ENCODE results near the gene DTNB. TPM values are rescaled to one million over a fixed set of nuclear protein-coding genes. Genes with fewer than 3 reads are reported as not detected.

DTNB gene
- total and polyA plus RNA-seq, 2 of the 4 experiments (the other 2 are of a cell fraction) = 3.8 to 5.3 TPM

GRCh38 chr2:25398534-25398933 is 274.8 kb downstream of the DTNB start:
- ATAC-seq (ENCODE audit: low read depth) = no peak
- no CpG with 5 or more reads among the region's 4 CpGs for WGBS, 2 experiments (ENCODE audit: extremely low coverage in 2 of 2, insufficient read length in 1 of 2)
- H3K27ac ChIP-seq (ENCODE audit: insufficient read depth, low read length) = no peak overlapping the region

More at GRCh38 chr2:25398534-25398933, 274.8 kb downstream of the DTNB start:
- no peak overlapping the region for H4K8ac ChIP-seq (ENCODE audit: low read depth in 2 of 2, low read length in 2 of 2)
- no peak overlapping the region for H2BK15ac ChIP-seq (ENCODE audit: low read depth, low read length)
- H3K4me1 ChIP-seq (ENCODE audit: control insufficient read depth, insufficient read depth, low read length) = peaks cover 2% of the 10 kb centered on the region; the same call in 1 of the 2 replicates
- H3K4me3 ChIP-seq (ENCODE audit: insufficient read depth, low read depth, low read length) = no peak overlapping the region
- no peak overlapping the region for H3K4ac ChIP-seq (ENCODE audit: low read depth, low read length)
- no peak overlapping the region for H2AFZ ChIP-seq (replicated peaks; ENCODE audit: low read length, poor library complexity)
- no peak overlapping the region for H2AK9ac ChIP-seq (replicated peaks; ENCODE audit: low read depth, low read length, poor library complexity)
- no peak overlapping the region for H3K14ac ChIP-seq (replicated peaks; ENCODE audit: low read depth, low read length)
- H2BK120ac ChIP-seq (ENCODE audit: low read depth, low read length) = no peak overlapping the region
- ChIA-PET CTCF (interaction anchor here (0.7 kb wide), 1 partner anchor 15 kb away, joined by 3 read pairs; no protein-coding TSS in a partner anchor), POLR2A (ENCODE audit: unreplicated experiment) (no interaction called here)
- no peak overlapping the region for H3K18ac ChIP-seq (ENCODE audit: low read depth, low read length)
- no peak overlapping the region for H3K23ac ChIP-seq (ENCODE audit: low read depth, low read length)
- in situ Hi-C loops (cut with MboI; ENCODE audit: low sequenced_read_pairs) = no loop called here
- H4K5ac ChIP-seq (ENCODE audit: low read depth, low read length) = no peak overlapping the region
- H4K91ac ChIP-seq (ENCODE audit: insufficient read depth, low read depth, low read length) = no peak overlapping the region
- H2BK5ac ChIP-seq (ENCODE audit: low read depth, low read length, poor library complexity, severe bottlenecking) = no peak overlapping the region
- H3K79me1 ChIP-seq (ENCODE audit: low read depth in 1 of 2, low read length in 2 of 2) = no peaks in the 10 kb centered on the region
- H2BK20ac ChIP-seq (ENCODE audit: low read depth, low read length) = no peak overlapping the region
- DNase-seq = no peak
- no peaks in the 10 kb centered on the region for H3K27me3 ChIP-seq (ENCODE audit: control insufficient read depth, insufficient read depth, low read length)
- no peak overlapping the region for H3K9ac ChIP-seq (ENCODE audit: low read depth, low read length)
- no peak overlapping the region for H3K4me2 ChIP-seq (ENCODE audit: low read depth, low read length)
- TF ChIP-seq USF2 (IDR thresholded peaks at IDR 0.05; ENCODE audit: low read depth, low read length) = no peak
- no peak for TF ChIP-seq RFX5 (IDR thresholded peaks at IDR 0.05; ENCODE audit: low read depth, low read length)
- TF ChIP-seq BHLHE40 (IDR thresholded peaks at IDR 0.05; ENCODE audit: low read depth, low read length) = no peak
- TF ChIP-seq NFE2L2 (IDR thresholded peaks at IDR 0.05; ENCODE audit: low read depth, low read length) = no peak
- TF ChIP-seq, protein P1, sequence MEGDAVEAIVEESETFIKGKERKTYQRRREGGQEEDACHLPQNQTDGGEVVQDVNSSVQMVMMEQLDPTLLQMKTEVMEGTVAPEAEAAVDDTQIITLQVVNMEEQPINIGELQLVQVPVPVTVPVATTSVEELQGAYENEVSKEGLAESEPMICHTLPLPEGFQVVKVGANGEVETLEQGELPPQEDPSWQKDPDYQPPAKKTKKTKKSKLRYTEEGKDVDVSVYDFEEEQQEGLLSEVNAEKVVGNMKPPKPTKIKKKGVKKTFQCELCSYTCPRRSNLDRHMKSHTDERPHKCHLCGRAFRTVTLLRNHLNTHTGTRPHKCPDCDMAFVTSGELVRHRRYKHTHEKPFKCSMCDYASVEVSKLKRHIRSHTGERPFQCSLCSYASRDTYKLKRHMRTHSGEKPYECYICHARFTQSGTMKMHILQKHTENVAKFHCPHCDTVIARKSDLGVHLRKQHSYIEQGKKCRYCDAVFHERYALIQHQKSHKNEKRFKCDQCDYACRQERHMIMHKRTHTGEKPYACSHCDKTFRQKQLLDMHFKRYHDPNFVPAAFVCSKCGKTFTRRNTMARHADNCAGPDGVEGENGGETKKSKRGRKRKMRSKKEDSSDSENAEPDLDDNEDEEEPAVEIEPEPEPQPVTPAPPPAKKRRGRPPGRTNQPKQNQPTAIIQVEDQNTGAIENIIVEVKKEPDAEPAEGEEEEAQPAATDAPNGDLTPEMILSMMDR (conservative IDR thresholded peaks at IDR 0.05; ENCODE audit: low read depth, low read length) = no peak
- TF ChIP-seq RAD21 (IDR thresholded peaks at IDR 0.05; ENCODE audit: low read length) = no peak
- TF ChIP-seq POLR2A (IDR thresholded peaks at IDR 0.05; ENCODE audit: low read depth, low read length) = no peak
- TF ChIP-seq SMC3 (IDR thresholded peaks at IDR 0.05; ENCODE audit: low read depth, low read length) = no peak
- TF ChIP-seq CHD1 (IDR thresholded peaks at IDR 0.05; ENCODE audit: low read depth, low read length) = no peak
- TF ChIP-seq MAFK (IDR thresholded peaks at IDR 0.05; ENCODE audit: low read depth, low read length) = no peak
- TF ChIP-seq FOS (IDR thresholded peaks at IDR 0.05; ENCODE audit: low read depth, low read length) = no peak
- no peak for TF ChIP-seq ELK1 (IDR thresholded peaks at IDR 0.05; ENCODE audit: borderline replicate concordance, low read depth, low read length)
- no peak for TF ChIP-seq CEBPB (IDR thresholded peaks at IDR 0.05; ENCODE audit: low read depth, low read length)
- no peak for TF ChIP-seq MXI1 (IDR thresholded peaks at IDR 0.05; ENCODE audit: borderline replicate concordance, low read depth, low read length)
- no peak for TF ChIP-seq MAZ (IDR thresholded peaks at IDR 0.05; ENCODE audit: borderline replicate concordance, low read depth, low read length)
- no peak for TF ChIP-seq RCOR1 (IDR thresholded peaks at IDR 0.05; ENCODE audit: insufficient replicate concordance, low read length)
- no peaks in the 10 kb centered on the region for H3K36me3 ChIP-seq (ENCODE audit: control insufficient read depth, insufficient read depth, low read length)
- no peak overlapping the region for H3K56ac ChIP-seq (ENCODE audit: extremely low read depth, insufficient read depth, low read length)
- BruUV-seq (replicated peaks) = no TSS peak
- no peak overlapping the region for H2AK5ac ChIP-seq (ENCODE audit: low read depth, low read length)
- no peaks in the 10 kb centered on the region for H3K9me3 ChIP-seq (ENCODE audit: control insufficient read depth, insufficient read depth, low read length)
- 0 out of 2 replicates have a peak, but pooled peaks cover 5% of the 10 kb centered on the region for H3K9me1 ChIP-seq (ENCODE audit: insufficient read depth, low read length)
- dilution Hi-C loops (cut with HindIII; ENCODE audit: low sequenced_read_pairs, unreplicated experiment) = no loop called here
- intact Hi-C loops (cut with micrococcal nuclease) = no loop called here
- H4K20me1 ChIP-seq (ENCODE audit: insufficient read depth, low read length) = no peaks in the 10 kb centered on the region
